HG02884 (cell line): ENCODE measurements around the gene NR2C2.

Source experiments
- ATAC-seq: cut with Tn5 transposase; IDR thresholded peaks from one replicate; pipeline ENCODE4 v1.9.1; 2021; ENCODE audit warnings: mild to moderate bottlenecking, moderate library complexity; ENCODE audit not compliant: unreplicated experiment

The NR2C2 gene

GRCh38 chr3:15060029-15060428 is 112.6 kb downstream of the NR2C2 start:
- ATAC-seq, result no peak

- no peak for ATAC-seq
Observed at GRCh38 chr3:15063238-15063637, 115.9 kb downstream of the NR2C2 start.

GRCh38 chr3:15063656-15064286 is 116.4 kb downstream of the NR2C2 start:
- no peak for ATAC-seq

- no peak for ATAC-seq
Observed at GRCh38 chr3:15064299-15064834, 117.0 kb downstream of the NR2C2 start.

- peak; percentile 95 for ATAC-seq
Observed at GRCh38 chr3:15064835-15065549, 117.6 kb downstream of the NR2C2 start, which contains the start of gene MRPS25. Gene MRPS25, minus strand, starts transcription at chr3:15065315. Its CDS starts 121 bp downstream, at chr3:15065194.

- no peak for ATAC-seq
Observed at GRCh38 chr3:15065550-15066007, 118.2 kb downstream of the NR2C2 start.

- ATAC-seq, result no peak
Observed at GRCh38 chr3:15066467-15066866, 119.1 kb downstream of the NR2C2 start.

GRCh38 chr3:15069441-15069840 is 122.1 kb downstream of the NR2C2 start:
- no peak for ATAC-seq

GRCh38 chr3:15071699-15072098 is 124.3 kb downstream of the NR2C2 start:
- ATAC-seq, result no peak

GRCh38 chr3:15074500-15074899 is 127.1 kb downstream of the NR2C2 start:
- no peak for ATAC-seq

GRCh38 chr3:15079091-15079490 is 131.7 kb downstream of the NR2C2 start:
- ATAC-seq, result no peak

DNA sequence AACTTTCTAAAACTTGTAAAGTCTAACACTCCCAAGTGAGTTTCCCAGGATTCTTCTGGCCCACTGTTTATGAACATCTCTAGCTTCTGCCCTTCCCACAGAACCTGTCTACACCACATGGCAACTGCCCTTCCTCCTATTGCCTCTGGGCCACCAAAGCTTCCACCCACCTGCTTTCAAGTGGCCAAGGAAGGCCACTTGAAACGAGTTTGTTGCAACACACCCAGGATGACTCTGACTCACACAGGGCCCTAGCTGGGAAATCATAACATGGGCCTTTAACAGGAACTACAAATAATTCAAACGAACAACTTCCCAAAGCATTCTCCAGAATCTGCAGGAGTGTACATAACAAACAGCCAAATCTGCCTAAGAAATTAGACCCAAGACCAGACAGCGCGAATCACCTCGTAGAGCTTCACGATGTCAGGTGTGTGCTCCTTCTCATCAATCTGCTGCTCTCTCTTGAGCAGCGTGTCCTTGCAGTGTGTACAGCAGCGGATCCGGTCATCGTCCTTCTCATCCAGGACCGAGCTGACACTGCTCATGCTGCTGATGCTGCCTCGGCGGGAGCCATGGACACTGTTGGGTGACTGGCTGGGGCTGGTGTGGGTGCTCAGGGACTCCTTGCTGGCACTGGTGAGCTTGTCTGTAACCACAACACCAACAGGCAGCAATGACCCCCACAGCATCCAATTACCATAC is 134.7 kb downstream of the NR2C2 start:
- no peak for ATAC-seq

GRCh38 chr3:15083252-15083651 is 135.9 kb downstream of the NR2C2 start:
- ATAC-seq, result no peak

GRCh38 chr3:15086263-15086662 is 138.9 kb downstream of the NR2C2 start:
- no peak for ATAC-seq

GRCh38 chr3:15086699-15087098 is 139.3 kb downstream of the NR2C2 start:
- no peak for ATAC-seq

- no peak for ATAC-seq
Observed at GRCh38 chr3:15089201-15089600, 141.8 kb downstream of the NR2C2 start.

GRCh38 chr3:15091575-15091974 is 144.2 kb downstream of the NR2C2 start:
- no peak for ATAC-seq

DNA sequence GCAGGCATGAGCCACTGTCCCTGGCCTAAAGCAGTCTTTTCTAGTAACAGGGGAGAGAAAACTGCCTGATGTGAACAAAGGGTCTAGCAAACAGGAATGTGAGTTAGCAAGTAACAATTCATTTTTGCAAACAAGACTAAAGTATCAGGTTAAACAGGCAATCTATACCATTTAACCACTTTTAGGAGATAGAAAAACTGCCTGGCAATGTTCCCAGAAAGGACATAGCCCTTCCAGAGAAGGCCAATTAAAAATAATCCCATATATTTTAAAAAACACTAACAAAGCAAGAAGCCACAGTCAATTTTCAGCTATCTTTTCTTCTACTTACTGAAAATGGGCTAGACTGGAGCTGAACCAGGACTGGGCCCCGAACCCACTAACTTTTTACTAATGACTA is 145.3 kb downstream of the NR2C2 start:
- no peak for ATAC-seq

DNA sequence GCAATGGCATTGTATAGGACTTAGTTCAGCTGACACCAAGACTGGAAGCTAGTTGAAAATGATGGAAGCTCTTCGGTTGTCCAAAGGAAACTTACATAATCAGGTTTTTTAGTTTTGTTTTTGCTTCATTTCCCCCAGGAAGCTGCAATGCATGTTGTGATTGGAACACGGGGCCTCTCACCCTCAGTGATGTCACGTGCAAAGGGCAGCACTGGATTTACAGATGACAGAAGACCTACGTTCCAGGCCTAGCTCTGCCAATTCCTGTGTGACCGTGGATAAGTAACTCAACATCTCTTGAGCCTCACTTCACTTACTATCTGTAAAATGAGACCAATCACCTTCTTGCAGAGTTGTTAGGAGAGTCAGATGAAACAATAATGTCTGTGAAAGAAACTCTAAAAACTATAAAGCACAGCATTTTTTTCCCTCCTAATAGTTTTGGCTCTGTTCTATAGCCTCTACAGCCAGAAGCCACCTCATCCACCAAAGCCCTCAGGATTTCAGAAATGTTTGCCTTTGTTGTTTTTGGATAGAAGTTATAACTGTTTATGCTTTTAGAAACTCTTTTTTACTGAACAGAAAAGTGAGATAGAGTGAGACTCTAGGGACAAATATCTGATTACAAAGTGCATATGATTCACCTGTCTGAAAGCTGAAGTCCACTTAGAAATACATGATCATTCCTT is 146.9 kb downstream of the NR2C2 start:
- no peak for ATAC-seq

DNA sequence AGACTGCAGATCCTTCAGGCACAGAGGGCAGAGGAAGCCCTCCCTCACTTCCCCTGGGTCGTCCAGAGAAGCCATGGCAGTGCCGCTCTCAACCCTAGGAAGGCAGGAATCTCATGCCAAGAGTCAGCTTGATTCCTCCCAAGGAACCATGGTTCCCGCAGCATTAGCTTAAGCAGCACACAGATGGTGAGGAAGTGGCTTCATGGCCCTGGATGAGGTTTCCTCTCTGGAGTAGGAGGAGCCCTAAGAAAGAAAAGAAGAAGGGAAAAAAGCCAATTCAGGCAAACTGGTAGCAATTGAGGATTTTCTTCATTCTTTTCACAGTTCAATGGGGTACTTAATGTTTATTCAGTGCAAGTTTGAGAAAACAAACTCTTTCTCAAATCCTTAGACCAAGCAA is 148.7 kb downstream of the NR2C2 start:
- no peak for ATAC-seq

DNA sequence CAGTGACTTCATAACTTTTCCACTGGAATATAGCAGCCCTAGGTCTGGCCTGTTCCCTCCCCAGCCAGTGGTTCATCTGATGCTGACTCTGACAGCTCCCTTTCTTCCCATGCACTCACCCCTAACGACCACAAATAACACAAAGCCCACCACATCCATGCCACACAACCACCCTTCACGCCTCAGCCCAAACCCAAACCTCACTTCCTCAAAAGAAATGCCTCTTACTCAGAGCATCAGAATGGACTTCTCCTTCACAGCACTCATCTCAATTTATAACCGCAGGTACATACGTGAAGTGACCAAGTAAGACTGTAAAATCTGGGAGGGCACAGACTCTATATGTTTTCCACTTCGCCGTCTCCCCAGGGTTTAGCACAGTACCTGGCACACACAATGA is 150.5 kb downstream of the NR2C2 start:
- no peak for ATAC-seq
